ENCODE data around the gene KCNJ9. TPM values are rescaled to one million over a fixed set of nuclear protein-coding genes. Genes with fewer than 3 reads are reported as not detected.

KCNJ9 gene
- total RNA-seq, 1 donor from 2014 or later: not detected

- Histone ChIP-seq H3K36me3 (ENCODE audit: insufficient read depth, low read length) (no peaks in the 10 kb centered on the region), H3K79me2 (ENCODE audit: insufficient read depth, low read length) (no peaks in the 10 kb centered on the region), H3K9ac (ENCODE audit: low read length) (no peak overlapping the region), H3K27ac (ENCODE audit: low read depth, low read length) (no peak overlapping the region), H3K9me3 (ENCODE audit: insufficient read depth, low read depth, low read length) (no peaks in the 10 kb centered on the region), H3K4me1 (ENCODE audit: insufficient read depth, low read length) (peaks cover 2% of the 10 kb centered on the region), H3K4me3 (ENCODE audit: insufficient read depth, low read depth, low read length) (no peak overlapping the region), H2AFZ (ENCODE audit: low read depth, low read length) (no peak overlapping the region), H4K20me1 (ENCODE audit: insufficient read depth, low read length) (no peaks in the 10 kb centered on the region), H3K4me2 (ENCODE audit: low read length) (no peak overlapping the region), H3K27me3 (ENCODE audit: insufficient read depth, low read length) (peaks cover 24% of the 10 kb centered on the region)
- H3K9me3 Mint-ChIP-seq (ENCODE audit: unreplicated experiment): peaks cover 2% of the 10 kb centered on the region
- H3K27ac Mint-ChIP-seq (ENCODE audit: unreplicated experiment): no peak overlapping the region
- peaks cover 27% of the 10 kb centered on the region for H3K27me3 Mint-ChIP-seq (ENCODE audit: low read depth, unreplicated experiment)
- TF ChIP-seq, protein P1, sequence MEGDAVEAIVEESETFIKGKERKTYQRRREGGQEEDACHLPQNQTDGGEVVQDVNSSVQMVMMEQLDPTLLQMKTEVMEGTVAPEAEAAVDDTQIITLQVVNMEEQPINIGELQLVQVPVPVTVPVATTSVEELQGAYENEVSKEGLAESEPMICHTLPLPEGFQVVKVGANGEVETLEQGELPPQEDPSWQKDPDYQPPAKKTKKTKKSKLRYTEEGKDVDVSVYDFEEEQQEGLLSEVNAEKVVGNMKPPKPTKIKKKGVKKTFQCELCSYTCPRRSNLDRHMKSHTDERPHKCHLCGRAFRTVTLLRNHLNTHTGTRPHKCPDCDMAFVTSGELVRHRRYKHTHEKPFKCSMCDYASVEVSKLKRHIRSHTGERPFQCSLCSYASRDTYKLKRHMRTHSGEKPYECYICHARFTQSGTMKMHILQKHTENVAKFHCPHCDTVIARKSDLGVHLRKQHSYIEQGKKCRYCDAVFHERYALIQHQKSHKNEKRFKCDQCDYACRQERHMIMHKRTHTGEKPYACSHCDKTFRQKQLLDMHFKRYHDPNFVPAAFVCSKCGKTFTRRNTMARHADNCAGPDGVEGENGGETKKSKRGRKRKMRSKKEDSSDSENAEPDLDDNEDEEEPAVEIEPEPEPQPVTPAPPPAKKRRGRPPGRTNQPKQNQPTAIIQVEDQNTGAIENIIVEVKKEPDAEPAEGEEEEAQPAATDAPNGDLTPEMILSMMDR (IDR thresholded peaks at IDR 0.05; ENCODE audit: insufficient read depth, low read depth, low read length): no peak
- TF ChIP-seq EZH2 (IDR thresholded peaks at IDR 0.05; ENCODE audit: insufficient read depth, low read length): no peak
- H3K4me1 Mint-ChIP-seq (ENCODE audit: low read depth, unreplicated experiment): peaks cover 43% of the 10 kb centered on the region
- FAIRE-seq: no peak
- no peaks in the 10 kb centered on the region for H3K36me3 Mint-ChIP-seq (ENCODE audit: low read depth, unreplicated experiment)
- peak; percentile 56 for DNase-seq (ENCODE audit: low read depth)
- H3K4me3 Mint-ChIP-seq (ENCODE audit: unreplicated experiment): peak overlapping the region; percentile 51
Measured at GRCh38 chr1:160116283-160117147, 35.2 kb downstream of the KCNJ9 start.

GRCh38 chr1:160117300-160117699 lies 36.0 kb downstream of the KCNJ9 start:
- no peaks in the 10 kb centered on the region for H3K36me3 ChIP-seq (ENCODE audit: insufficient read depth, low read length)
- H3K27me3 Mint-ChIP-seq (ENCODE audit: low read depth, unreplicated experiment): peaks cover 26% of the 10 kb centered on the region
- H3K9me3 ChIP-seq (ENCODE audit: insufficient read depth, low read depth, low read length): no peaks in the 10 kb centered on the region
- H4K20me1 ChIP-seq (ENCODE audit: insufficient read depth, low read length): no peaks in the 10 kb centered on the region
- H3K4me3 ChIP-seq (ENCODE audit: insufficient read depth, low read depth, low read length): no peak overlapping the region
- no peak overlapping the region for H3K27ac ChIP-seq (ENCODE audit: low read depth, low read length)
- H3K4me3 Mint-ChIP-seq (ENCODE audit: unreplicated experiment): peak overlapping the region; percentile 51
- H3K4me1 Mint-ChIP-seq (ENCODE audit: low read depth, unreplicated experiment): peaks cover 43% of the 10 kb centered on the region
- no peak for DNase-seq (ENCODE audit: low read depth)
- FAIRE-seq: no peak
- H3K79me2 ChIP-seq (ENCODE audit: insufficient read depth, low read length): no peaks in the 10 kb centered on the region
- H3K4me2 ChIP-seq (ENCODE audit: low read length): no peak overlapping the region
- peaks cover 24% of the 10 kb centered on the region for H3K27me3 ChIP-seq (ENCODE audit: insufficient read depth, low read length)
- peak overlapping the region; percentile 12 for H3K27ac Mint-ChIP-seq (ENCODE audit: unreplicated experiment)
- no peak overlapping the region for H3K9ac ChIP-seq (ENCODE audit: low read length)
- peaks cover 2% of the 10 kb centered on the region for H3K9me3 Mint-ChIP-seq (ENCODE audit: unreplicated experiment)
- no peak for TF ChIP-seq EZH2 (IDR thresholded peaks at IDR 0.05; ENCODE audit: insufficient read depth, low read length)
- TF ChIP-seq, protein P1 (IDR thresholded peaks at IDR 0.05; ENCODE audit: insufficient read depth, low read depth, low read length): no peak
- peaks cover 2% of the 10 kb centered on the region for H3K4me1 ChIP-seq (ENCODE audit: insufficient read depth, low read length)
- no peak overlapping the region for H2AFZ ChIP-seq (ENCODE audit: low read depth, low read length)
- no peaks in the 10 kb centered on the region for H3K36me3 Mint-ChIP-seq (ENCODE audit: low read depth, unreplicated experiment)

DNA sequence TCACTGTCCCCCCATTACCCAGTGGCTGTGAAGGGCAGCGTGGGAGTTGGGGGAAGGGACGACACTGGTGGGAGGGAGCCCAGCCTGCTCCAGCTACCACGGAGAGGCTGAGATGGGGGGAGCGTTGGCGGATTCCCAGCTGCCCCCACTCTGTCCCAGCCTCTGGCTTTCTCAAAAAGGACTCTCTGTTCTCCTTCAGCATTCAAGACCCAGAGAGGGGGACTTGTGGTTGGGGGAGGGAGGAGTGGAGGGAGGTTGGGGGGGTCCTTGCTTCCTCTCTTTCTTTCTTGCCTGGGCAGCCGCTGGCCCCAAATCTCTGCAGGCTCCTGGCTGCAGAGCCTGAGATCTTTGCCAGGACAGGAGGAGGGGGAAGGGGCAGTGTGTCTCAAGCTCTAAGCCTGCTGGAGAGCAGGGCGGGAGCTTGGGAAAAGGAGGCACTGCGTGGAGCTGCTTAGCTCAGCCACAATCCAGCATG lies 36.4 kb downstream of the KCNJ9 start:
- Histone ChIP-seq H3K9me3 (ENCODE audit: insufficient read depth, low read depth, low read length) (no peaks in the 10 kb centered on the region), H3K36me3 (ENCODE audit: insufficient read depth, low read length) (no peaks in the 10 kb centered on the region), H4K20me1 (ENCODE audit: insufficient read depth, low read length) (no peaks in the 10 kb centered on the region), H3K4me1 (ENCODE audit: insufficient read depth, low read length) (peaks cover 2% of the 10 kb centered on the region), H2AFZ (ENCODE audit: low read depth, low read length) (no peak overlapping the region), H3K4me2 (ENCODE audit: low read length) (no peak overlapping the region), H3K79me2 (ENCODE audit: insufficient read depth, low read length) (no peaks in the 10 kb centered on the region), H3K9ac (ENCODE audit: low read length) (no peak overlapping the region), H3K4me3 (ENCODE audit: insufficient read depth, low read depth, low read length) (no peak overlapping the region), H3K27me3 (ENCODE audit: insufficient read depth, low read length) (peaks cover 20% of the 10 kb centered on the region), H3K27ac (ENCODE audit: low read depth, low read length) (no peak overlapping the region)
- Mint-ChIP-seq H3K27ac (ENCODE audit: unreplicated experiment) (peak overlapping the region; percentile 12), H3K36me3 (ENCODE audit: low read depth, unreplicated experiment) (no peaks in the 10 kb centered on the region), H3K4me3 (ENCODE audit: unreplicated experiment) (no peak overlapping the region), H3K9me3 (ENCODE audit: unreplicated experiment) (peaks cover 2% of the 10 kb centered on the region), H3K4me1 (ENCODE audit: low read depth, unreplicated experiment) (peaks cover 39% of the 10 kb centered on the region), H3K27me3 (ENCODE audit: low read depth, unreplicated experiment) (peaks cover 22% of the 10 kb centered on the region)
- no peak for FAIRE-seq
- TF ChIP-seq EZH2 (IDR thresholded peaks at IDR 0.05; ENCODE audit: insufficient read depth, low read length): no peak
- TF ChIP-seq, protein P1 (IDR thresholded peaks at IDR 0.05; ENCODE audit: insufficient read depth, low read depth, low read length): no peak
- DNase-seq (ENCODE audit: low read depth): no peak

Data from astrocyte (in vitro differentiated cells and primary cell).